Muscle of arm (tissue), 12 donors: ENCODE data around the gene ARHGAP6. TPM values are rescaled to one million over a fixed set of nuclear protein-coding genes. Genes with fewer than 3 reads are reported as not detected.

Experiments
- DNase-seq: peaks from one replicate; pipeline ENCODE4 v3.0.0-alpha.2; 2013
- polyA plus RNA-seq, 12 donors: library from polyadenylated mRNA; unstranded; fragments of 120-200 nt; gene quantifications; one replicate each; pipeline ENCODE4 v1.2.1, GENCODE V29; 2013; ENCODE audit not compliant: insufficient read length in 12 of 12

The ARHGAP6 gene
- polyA plus RNA-seq, 12 donors, result 5.3 to 11.1 (median 9.9) TPM; not detected in 1

DNA sequence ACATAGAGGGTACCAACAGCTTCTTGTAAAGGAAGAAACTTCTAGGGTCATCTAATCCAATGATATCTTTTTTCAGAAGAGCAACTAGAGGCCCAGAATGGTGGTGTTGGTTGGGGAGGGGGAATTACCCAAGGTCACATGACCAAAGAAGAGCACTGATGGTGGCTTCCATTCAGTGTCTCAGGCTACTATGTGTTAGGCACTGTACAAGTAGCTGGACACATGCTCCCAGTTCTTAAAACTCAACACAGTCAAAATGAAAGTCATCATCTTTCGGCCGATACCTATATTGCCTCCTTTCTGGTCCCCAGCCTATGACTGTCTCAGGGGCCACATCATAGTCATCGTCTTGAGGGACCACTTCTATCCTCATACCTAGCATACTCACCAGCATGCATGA, 88.1 kb downstream of the ARHGAP6 start:
- DNase-seq, result no peak

DNA sequence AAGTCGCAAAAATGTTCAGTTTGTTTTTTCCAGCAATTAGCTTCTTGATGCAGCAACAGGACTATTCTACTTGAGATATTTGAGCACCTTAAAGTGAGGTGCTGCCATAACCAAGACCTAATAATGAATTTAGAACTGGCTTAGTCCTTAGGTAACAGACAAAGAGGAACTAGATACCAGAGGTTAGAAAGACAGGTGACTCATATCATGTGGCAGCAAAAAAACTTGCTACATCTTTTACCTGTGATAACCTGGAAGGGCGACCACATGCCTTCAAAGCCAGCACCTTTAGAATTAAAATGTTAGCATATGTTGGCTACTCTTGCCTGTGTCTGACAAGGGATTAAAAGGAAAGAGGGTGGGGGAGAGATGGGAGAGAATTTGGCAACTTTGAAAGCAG, 90.4 kb downstream of the ARHGAP6 start:
- DNase-seq, result no peak

- no peak for DNase-seq
Measured at GRCh38 chrX:11567528-11568220, 98.0 kb downstream of the ARHGAP6 start.

DNA sequence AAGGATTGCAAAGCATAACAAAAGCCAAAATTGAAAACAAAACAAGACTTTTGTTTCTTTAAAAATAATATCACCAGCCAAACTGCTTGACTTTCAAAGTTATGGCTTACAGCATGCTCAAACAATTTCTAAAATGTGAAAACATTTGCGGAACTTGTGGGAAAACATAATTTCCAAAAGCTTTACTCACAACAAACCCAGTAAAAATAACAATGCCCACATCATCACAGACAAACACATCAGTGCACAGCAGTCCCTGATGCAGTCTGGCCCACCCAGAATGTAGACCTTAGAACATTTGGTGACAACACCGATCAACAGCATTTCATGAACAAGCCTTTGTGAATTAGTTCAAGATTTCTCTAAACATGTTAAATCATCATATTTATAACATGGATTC, 98.9 kb downstream of the ARHGAP6 start:
- no peak for DNase-seq

DNA sequence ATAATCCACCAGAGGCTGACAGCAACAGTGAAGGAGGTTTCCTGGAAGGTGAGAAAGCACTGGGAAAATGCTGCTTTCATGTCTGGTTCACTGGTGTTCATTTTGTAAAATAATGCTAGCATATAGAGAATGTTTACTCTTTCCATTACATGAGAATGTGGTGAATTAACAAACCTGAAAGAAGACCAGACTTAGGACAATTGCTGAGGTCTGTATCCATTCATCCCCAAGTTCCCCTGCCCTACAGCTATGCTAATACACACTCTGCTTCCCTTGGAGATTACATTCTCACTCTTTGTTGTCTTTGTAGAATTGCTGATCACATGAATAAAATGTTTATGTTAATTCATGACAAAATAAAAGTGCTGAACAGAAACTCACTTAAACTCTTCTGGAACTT, 99.5 kb downstream of the ARHGAP6 start:
- DNase-seq, result no peak

GRCh38 chrX:11564546-11564945, 101.2 kb downstream of the ARHGAP6 start:
- no peak for DNase-seq

DNA sequence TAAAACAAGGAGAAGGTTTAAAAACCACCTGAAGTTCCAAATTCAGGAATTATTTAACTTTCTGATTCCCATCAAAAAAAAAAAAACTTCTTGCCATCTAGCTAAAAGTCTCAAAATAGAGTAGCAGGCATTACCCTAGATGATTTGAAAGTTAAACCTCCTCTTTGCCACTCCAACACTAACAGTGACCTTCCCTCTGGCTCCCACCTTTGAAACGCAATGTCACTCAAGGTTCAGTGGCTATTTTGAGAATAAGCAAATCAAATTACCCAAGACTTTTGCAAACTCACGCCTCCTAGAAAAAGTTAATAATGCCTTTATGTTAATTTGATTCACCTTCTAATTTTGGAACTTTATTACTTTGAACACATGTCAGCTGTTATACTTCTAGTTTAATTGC, 103.2 kb downstream of the ARHGAP6 start:
- no peak for DNase-seq

GRCh38 chrX:11558972-11559371, 106.7 kb downstream of the ARHGAP6 start:
- no peak for DNase-seq

DNA sequence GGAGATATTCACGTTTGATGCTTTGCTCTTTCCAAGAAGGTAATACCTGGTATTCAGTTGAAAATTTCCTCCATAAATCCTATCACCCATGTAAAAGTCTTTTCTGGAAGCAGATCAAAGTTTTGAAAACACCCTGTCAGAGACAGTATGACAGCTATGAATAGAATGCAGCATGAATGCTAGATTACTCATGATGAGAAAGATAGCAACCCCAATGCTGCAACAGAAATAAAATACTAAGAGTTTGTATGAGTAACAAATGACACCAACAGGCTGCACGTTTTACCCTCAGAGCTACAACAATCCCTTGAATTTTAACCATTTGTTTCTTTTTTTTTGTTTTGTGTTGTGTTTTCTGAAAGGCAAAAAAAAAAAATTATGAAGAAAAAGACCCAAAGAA, 108.6 kb downstream of the ARHGAP6 start:
- no peak for DNase-seq

DNA sequence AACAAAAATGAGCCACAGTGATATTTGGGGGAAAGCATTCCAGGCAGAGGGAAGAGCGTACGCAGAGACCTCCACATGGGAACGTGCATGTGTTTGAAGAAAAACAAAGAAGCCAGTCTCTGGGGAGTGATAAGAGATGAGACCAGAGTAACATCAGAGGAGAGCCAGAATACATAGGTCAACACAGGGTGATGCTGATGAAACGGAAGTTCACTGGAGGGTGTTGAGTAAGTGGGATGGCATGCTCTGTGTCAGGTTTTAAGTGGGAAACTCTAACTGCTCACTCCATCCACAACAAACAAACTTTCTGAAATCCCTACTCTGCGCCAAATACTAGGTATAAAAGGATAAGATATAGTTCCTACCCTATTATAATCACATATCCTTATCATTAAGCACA, 110.0 kb downstream of the ARHGAP6 start:
- no peak for DNase-seq

GRCh38 chrX:11553594-11553993, 112.1 kb downstream of the ARHGAP6 start:
- DNase-seq, result no peak

- no peak for DNase-seq
Measured at GRCh38 chrX:11551151-11551550, 114.6 kb downstream of the ARHGAP6 start.

DNA sequence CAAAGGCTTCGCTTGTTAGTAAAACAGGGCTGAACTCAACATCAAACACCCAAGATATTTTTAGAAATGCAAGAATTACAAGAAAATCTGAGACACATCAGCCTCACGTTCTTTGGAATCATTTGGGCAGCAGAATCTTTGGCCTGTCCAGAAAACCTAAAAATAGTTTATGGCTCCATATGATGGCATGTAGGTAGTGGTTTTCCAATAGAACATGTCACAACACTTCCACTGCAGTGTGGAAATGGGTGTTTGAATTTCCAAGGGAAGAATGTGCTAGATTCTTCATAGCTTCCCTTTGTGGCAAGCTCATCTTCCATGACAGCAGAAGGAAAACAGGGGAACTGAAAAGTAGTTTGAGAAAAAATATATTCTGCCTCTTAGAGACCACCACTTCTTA, 118.8 kb downstream of the ARHGAP6 start:
- DNase-seq, result no peak

DNA sequence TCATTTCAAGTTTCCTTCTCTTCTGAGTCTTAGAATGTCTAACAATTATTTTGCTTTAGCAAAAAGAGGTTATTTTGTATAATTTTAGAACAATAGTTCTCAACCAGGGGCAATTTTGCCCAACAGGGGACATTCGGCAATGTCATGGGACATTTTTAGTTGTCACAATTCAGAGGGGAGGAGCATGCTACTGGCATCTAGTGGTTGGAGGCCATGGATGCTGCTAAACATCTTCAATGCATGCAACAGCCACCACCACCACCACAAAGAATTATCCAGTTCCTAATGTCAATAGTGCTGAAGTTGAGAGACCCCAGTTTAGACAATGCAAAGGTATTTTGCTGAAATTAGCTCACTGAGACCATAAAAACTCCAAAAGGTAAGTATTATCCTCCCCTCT, 122.5 kb downstream of the ARHGAP6 start:
- DNase-seq, result no peak

GRCh38 chrX:11541510-11541909, 124.2 kb downstream of the ARHGAP6 start:
- DNase-seq, result no peak

DNA sequence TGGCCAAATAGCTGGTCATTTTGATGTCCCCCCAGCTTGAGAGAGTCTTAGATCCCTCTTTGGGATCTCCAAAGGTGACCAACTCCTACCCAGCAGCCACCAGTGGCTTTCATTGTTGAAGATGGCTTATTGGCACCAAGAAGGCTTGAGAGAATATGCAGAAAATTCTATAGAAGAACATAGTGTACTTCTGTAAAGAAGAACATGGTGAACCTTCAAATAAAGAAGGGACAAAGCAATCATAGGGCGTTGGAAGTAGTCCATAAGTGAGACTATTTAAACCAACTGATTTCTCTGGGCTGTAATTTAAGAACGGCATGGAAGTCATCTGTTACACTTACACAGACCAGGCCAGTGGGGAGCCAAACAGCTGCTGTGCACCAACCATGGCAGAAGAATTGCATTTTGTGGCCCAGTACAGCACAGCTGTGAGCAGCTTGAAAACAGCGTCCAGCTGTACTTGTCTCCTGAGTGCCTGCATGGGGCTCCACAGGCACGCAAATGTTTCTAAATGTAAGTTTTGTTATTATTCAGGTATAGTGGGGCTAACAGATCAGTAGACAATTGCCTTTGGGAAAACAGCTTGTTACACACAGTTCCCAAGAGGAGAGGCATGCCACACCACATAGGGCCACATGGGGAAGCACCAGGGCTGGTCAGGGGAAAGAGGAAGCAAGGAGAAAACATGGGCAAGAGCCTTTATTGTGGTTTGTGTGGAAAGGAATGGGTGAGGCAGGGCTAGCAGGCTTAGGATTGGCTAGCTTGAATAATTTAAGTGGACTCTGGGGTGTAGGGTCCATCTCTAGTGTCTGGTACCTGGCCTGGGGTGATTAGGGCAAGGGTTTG, 125.0 kb downstream of the ARHGAP6 start:
- DNase-seq, result peak; percentile 24

- no peak for DNase-seq
Measured at GRCh38 chrX:11537141-11537540, 128.6 kb downstream of the ARHGAP6 start.

DNA sequence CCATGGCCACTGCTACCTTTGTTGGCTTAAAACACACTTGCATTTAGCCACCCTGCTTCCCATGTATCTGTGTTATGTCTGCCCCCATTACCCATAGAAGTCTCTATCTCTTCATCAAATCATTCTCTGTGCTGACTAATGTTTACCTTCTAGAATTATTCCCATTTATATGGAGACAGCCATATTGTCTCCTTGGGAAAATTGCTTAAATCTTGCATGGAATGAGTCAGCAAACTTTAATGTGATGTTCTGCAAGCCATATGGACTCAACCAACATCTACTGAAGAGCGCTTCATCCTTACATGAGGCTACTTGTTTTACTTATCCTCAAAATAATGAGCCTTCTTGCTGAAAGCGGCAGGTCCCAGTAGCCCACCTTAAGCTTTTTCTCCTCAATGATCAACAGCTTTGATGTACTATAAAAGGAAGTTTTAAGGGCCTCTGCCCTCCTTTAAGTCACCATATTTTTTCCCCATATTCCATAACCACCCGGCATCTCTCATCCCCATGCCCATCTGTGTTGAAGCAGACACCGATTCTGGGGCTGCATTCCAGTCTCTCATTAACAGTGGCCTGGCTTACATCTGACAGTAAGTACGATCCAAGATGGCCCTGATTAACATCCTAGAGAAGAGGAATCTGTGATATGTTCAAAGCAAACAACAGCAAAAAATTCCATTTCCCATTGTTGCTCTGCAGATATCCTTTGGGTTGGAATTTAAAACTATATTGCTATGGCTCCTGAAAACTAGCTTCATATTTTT, 130.4 kb downstream of the ARHGAP6 start:
- no peak for DNase-seq

- peak; percentile 65 for DNase-seq
Measured at GRCh38 chrX:11533199-11533651, 132.5 kb downstream of the ARHGAP6 start.

- no peak for DNase-seq
Measured at GRCh38 chrX:11532291-11533078, 133.2 kb downstream of the ARHGAP6 start.

DNA sequence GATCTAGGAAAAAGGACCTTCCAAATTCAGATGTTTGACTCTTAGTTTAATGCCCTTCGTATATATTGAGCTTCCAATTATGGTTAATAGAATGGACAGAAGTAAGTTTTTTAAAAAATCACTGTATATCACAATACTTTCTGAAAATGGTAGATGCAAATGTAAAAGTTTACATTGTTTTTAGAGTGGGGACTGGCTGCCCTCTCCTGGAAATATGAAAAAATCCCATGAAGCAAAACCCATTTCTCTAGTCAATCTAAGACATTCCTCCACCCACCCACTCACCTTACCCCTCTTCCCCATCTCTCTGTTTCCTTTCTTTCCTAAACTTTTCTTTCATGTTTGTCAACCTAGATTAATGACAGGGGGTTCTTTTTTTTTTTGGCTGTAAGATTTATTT, 134.5 kb downstream of the ARHGAP6 start:
- DNase-seq, result peak; percentile 18

GRCh38 chrX:11530621-11531020, 135.1 kb downstream of the ARHGAP6 start:
- DNase-seq, result no peak
